Measurements from ENCODE around the gene GNAS.

DNA sequence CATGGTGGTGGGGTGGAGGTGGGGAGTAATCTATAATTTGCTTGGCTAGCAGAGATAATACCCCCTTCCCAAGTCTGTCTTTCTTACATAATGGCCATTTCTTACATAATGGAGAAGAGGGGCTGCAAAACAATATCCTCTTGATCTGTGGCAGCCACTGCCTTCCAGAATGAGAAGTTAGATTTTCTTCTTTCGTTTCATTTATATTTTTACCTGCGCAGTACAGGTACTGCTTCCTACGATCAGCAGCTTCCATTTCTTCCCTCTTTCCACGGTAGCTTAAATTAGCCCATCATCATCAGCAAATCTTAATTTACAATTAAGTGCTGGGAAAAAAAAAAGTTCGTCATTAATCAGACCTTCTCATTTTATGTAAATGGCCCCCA is 30.2 kb downstream of the GNAS start:
- TF ChIP-seq, protein P1, sequence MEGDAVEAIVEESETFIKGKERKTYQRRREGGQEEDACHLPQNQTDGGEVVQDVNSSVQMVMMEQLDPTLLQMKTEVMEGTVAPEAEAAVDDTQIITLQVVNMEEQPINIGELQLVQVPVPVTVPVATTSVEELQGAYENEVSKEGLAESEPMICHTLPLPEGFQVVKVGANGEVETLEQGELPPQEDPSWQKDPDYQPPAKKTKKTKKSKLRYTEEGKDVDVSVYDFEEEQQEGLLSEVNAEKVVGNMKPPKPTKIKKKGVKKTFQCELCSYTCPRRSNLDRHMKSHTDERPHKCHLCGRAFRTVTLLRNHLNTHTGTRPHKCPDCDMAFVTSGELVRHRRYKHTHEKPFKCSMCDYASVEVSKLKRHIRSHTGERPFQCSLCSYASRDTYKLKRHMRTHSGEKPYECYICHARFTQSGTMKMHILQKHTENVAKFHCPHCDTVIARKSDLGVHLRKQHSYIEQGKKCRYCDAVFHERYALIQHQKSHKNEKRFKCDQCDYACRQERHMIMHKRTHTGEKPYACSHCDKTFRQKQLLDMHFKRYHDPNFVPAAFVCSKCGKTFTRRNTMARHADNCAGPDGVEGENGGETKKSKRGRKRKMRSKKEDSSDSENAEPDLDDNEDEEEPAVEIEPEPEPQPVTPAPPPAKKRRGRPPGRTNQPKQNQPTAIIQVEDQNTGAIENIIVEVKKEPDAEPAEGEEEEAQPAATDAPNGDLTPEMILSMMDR (IDR thresholded peaks at IDR 0.05; ENCODE audit: low read depth, low read length, poor library complexity, severe bottlenecking): no peak
- TF ChIP-seq EZH2phosphoT487 (IDR thresholded peaks at IDR 0.05; ENCODE audit: borderline replicate concordance, low read length): no peak

Measured in DOHH2 (cell line).